K562 (cell line): ENCODE measurements around the gene COL9A3. TPM values are rescaled to one million over a fixed set of nuclear protein-coding genes. Genes with fewer than 3 reads are reported as not detected.

ENCODE experiments used
- ARID1B ChIP-seq: fragments of 450-650 bp; IDR thresholded peaks from 2 replicates; pipeline ENCODE4 v1.6.1; 2016; ENCODE audit warnings: antibody characterized with exemption, mild to moderate bottlenecking, inconsistent platforms
- ARNT ChIP-seq, 2 experiments: fragments of 450-650 bp; IDR thresholded peaks; 2 replicates each; pipeline ENCODE4 v1.6.1; 2016; ENCODE audit warnings: mild to moderate bottlenecking in 1 of 2
- CHD2 ChIP-seq: IDR thresholded peaks from 2 replicates; pipeline ENCODE4 v1.6.1; 2011; ENCODE audit warnings: low read depth, low read length
- E2F3 ChIP-seq: fragments of 250-450 bp; sonication (Bioruptor Pico); IDR thresholded peaks from 2 replicates; pipeline ENCODE4 v1.4.0; 2020; ENCODE audit warnings: mild to moderate bottlenecking
- ESRRB ChIP-seq: fragments of 250-450 bp; sonication (Bioruptor Pico); IDR thresholded peaks from 2 replicates; pipeline ENCODE4 v1.5.0; 2020; ENCODE audit warnings: mild to moderate bottlenecking, moderate library complexity, borderline replicate concordance
- GTF2E2 ChIP-seq: fragments of 200-800 bp; sonication (Bioruptor generic); IDR thresholded peaks from 2 replicates; pipeline ENCODE4 v1.6.1; 2016; ENCODE audit warnings: missing genetic modification characterization, missing compliant biosample characterization
- ILK ChIP-seq: fragments of 450-650 bp; IDR thresholded peaks from 2 replicates; pipeline ENCODE4 v1.6.1; 2016; ENCODE audit warnings: missing genetic modification characterization, low read depth, mild to moderate bottlenecking, missing compliant biosample characterization, moderate library complexity, borderline replicate concordance
- PHF21A ChIP-seq: fragments of 450-650 bp; IDR thresholded peaks from 2 replicates; pipeline ENCODE4 v1.6.1; 2017; ENCODE audit warnings: low read depth, borderline replicate concordance
- SOX6 ChIP-seq: fragments of 450-650 bp; IDR thresholded peaks from 2 replicates; pipeline ENCODE4 v1.6.1; 2014; ENCODE audit warnings: mild to moderate bottlenecking
- TBP ChIP-seq: optimal IDR thresholded peaks from 2 replicates; pipeline ENCODE3; 2011; ENCODE audit warnings: low read depth, low read length, improper control_type of control experiment
- ZBTB7A ChIP-seq: IDR thresholded peaks from 2 replicates; pipeline ENCODE4 v1.6.1; 2011; ENCODE audit warnings: low read depth, mild to moderate bottlenecking, low read length, moderate library complexity, borderline replicate concordance; ENCODE audit not compliant: control insufficient read depth
- polyA plus RNA-seq, 8 experiments: library from polyadenylated mRNA; depleted of rRNA in 4 of 8; stranded (reverse) in 5 of 8; unstranded in 3 of 8; fragments of >200 nt; fragmentation: Nextera tagmentation in 2 of 8; fragmentation: Illumina TruSeq in 1 of 8; extraction: Ambion mirVana in 2 of 8; extraction: Trizol in 1 of 8; gene quantifications; 2 replicates each; pipeline versions ENCODE4 v1.2.1 to v1.2.3, GENCODE V29; 2011 to 2014; ENCODE audit warnings: inconsistent platforms in 1 of 8, missing spikeins in 1 of 8
- total RNA-seq, 7 experiments: library from RNA; depleted of rRNA in 6 of 7; stranded (reverse); fragments of >200 nt in 6 of 7; fragmentation: Illumina TruSeq in 2 of 7; extraction: Trizol in 2 of 7; gene quantifications; 2 replicates each; pipeline versions ENCODE4 v1.2.1 to v1.2.3, GENCODE V29; 2011 to 2021; ENCODE audit warnings: low replicate concordance in 1 of 7
- TF ChIP-seq, protein P1 (sequence below), 2 experiments: fragments of 450-650 bp in 1 of 2; sonication (generic) in 1 of 2; formaldehyde crosslinking in 1 of 2; IDR thresholded peaks; 2 replicates each; pipeline versions ENCODE4 v1.7.1 to v1.9.0; 2016 to 2022; ENCODE audit warnings: inconsistent platforms in 1 of 2, mild to moderate bottlenecking in 1 of 2, missing genetic modification reagents in 1 of 2
- TF ChIP-seq, protein P2 (sequence below), 3 experiments: fragments of 200-800 bp in 1 of 3; sonication (Bioruptor generic) in 1 of 3; sonication (generic) in 1 of 3; formaldehyde crosslinking in 1 of 3; IDR thresholded peaks; 2 replicates each; pipeline versions ENCODE4 v1.6.1 to v1.8.0; 2016 to 2022; ENCODE audit warnings: mild to moderate bottlenecking in 2 of 3, missing compliant biosample characterization in 2 of 3, missing genetic modification characterization in 2 of 3, missing genetic modification reagents in 1 of 3
- TF ChIP-seq, protein P3 (sequence below): sonication (generic); formaldehyde crosslinking; IDR thresholded peaks from 2 replicates; pipeline ENCODE4 v1.8.1; 2022; ENCODE audit warnings: missing genetic modification reagents
- TF ChIP-seq, protein P4 (sequence below): fragments of 250-450 bp; sonication (Bioruptor Pico); IDR thresholded peaks from 2 replicates; pipeline ENCODE4 v1.8.0; 2021; ENCODE audit warnings: moderate library complexity, mild to moderate bottlenecking, inconsistent platforms

Gene COL9A3
- total and polyA plus RNA-seq, 9 of the 15 experiments (the other 6 are each of a cell fraction or from before 2014, with no cell fraction given): 0.14 to 3.6 (median 0.88) TPM; not detected in 1

DNA sequence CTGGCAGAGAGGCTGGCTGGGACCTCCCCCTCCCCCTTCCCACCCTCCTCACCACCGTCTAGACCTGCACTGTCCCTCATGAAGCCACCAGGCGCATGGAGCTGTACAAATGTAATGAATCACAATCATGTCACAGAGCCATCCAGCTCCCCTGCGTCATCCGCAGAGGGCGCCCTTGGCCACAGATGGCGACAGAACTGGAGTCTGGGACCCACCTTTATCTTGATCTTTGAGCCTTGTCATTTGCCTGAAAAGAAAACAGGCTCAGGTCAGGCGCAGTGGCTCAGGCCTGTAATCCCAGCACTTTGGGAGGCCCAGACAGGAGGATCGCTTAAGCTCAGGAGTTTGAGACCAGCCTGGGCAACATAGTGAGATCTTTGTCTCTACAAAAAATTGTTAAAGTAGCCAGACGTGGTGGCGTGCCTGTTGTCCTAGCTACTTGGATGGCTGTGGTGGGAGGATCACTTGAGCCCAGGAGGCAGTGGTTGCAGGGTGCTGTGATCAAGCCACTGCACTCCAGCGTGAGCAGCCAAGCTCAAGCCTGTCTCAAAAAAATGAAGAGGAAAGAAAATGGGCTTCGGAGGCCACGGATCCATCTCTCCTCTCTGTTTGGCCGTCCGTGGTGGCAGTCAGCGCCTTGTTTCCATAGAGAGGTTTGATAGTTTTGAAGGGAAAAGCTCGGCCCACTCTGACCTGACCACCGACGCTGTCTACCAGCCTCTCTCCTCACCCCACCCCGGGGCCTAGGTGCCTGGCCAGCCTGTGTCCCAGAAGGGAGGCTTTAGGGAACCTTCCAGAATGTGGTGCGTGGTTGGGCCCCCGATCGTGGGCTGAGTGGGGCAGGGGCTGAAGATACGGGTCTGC is 6.2 kb downstream of the COL9A3 start (continued):
- TF ChIP-seq SOX6 (peak; percentile 43; the same call in 1 of the 2 replicates), ARNT (IDR thresholded peaks at IDR 0.05) (peak; percentile 50 to 77; a peak in 1 of 4 replicates), ARID1B (no peak), TBP (no peak), E2F3 (CRISPR knock-in tag) (no peak), ILK (tag) (no peak), CHD2 (no peak), ZBTB7A (peak; percentile 62; the same call in 1 of the 2 replicates), ESRRB (CRISPR knock-in tag) (no peak), PHF21A (no peak), GTF2E2 (tag) (no peak)
- TF ChIP-seq, protein P1, sequence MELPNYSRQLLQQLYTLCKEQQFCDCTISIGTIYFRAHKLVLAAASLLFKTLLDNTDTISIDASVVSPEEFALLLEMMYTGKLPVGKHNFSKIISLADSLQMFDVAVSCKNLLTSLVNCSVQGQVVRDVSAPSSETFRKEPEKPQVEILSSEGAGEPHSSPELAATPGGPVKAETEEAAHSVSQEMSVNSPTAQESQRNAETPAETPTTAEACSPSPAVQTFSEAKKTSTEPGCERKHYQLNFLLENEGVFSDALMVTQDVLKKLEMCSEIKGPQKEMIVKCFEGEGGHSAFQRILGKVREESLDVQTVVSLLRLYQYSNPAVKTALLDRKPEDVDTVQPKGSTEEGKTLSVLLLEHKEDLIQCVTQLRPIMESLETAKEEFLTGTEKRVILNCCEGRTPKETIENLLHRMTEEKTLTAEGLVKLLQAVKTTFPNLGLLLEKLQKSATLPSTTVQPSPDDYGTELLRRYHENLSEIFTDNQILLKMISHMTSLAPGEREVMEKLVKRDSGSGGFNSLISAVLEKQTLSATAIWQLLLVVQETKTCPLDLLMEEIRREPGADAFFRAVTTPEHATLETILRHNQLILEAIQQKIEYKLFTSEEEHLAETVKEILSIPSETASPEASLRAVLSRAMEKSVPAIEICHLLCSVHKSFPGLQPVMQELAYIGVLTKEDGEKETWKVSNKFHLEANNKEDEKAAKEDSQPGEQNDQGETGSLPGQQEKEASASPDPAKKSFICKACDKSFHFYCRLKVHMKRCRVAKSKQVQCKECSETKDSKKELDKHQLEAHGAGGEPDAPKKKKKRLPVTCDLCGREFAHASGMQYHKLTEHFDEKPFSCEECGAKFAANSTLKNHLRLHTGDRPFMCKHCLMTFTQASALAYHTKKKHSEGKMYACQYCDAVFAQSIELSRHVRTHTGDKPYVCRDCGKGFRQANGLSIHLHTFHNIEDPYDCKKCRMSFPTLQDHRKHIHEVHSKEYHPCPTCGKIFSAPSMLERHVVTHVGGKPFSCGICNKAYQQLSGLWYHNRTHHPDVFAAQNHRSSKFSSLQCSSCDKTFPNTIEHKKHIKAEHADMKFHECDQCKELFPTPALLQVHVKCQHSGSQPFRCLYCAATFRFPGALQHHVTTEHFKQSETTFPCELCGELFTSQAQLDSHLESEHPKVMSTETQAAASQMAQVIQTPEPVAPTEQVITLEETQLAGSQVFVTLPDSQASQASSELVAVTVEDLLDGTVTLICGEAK (IDR thresholded peaks at IDR 0.05): no peak
- TF ChIP-seq, protein P1 (CRISPR knock-in tag; IDR thresholded peaks at IDR 0.05): no peak
- TF ChIP-seq, protein P2, sequence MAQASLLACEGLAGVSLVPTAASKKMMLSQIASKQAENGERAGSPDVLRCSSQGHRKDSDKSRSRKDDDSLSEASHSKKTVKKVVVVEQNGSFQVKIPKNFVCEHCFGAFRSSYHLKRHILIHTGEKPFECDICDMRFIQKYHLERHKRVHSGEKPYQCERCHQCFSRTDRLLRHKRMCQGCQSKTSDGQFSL (CRISPR knock-in tag; IDR thresholded peaks at IDR 0.05): no peak
- TF ChIP-seq, protein P2 (tag; IDR thresholded peaks at IDR 0.05): no peak; a peak in 1 of 4 replicates
- TF ChIP-seq, protein P3, sequence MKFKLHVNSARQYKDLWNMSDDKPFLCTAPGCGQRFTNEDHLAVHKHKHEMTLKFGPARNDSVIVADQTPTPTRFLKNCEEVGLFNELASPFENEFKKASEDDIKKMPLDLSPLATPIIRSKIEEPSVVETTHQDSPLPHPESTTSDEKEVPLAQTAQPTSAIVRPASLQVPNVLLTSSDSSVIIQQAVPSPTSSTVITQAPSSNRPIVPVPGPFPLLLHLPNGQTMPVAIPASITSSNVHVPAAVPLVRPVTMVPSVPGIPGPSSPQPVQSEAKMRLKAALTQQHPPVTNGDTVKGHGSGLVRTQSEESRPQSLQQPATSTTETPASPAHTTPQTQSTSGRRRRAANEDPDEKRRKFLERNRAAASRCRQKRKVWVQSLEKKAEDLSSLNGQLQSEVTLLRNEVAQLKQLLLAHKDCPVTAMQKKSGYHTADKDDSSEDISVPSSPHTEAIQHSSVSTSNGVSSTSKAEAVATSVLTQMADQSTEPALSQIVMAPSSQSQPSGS (CRISPR knock-in tag): no peak
- TF ChIP-seq, protein P4, sequence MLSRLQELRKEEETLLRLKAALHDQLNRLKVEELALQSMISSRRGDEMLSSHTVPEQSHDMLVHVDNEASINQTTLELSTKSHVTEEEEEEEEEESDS (CRISPR knock-in tag): no peak
